Measurements from ENCODE around the gene KRT1. TPM values are rescaled to one million over a fixed set of nuclear protein-coding genes. Genes with fewer than 3 reads are reported as not detected.

The KRT1 gene
- total and polyA plus RNA-seq, 3 donors from 2014 or later = 0.20 TPM; not detected in 2

GRCh38 chr12:52708010-52708409 is 27.8 kb upstream of the KRT1 start:
- no peak overlapping the region for H3K4me3 ChIP-seq
- TF ChIP-seq CTCF (IDR thresholded peaks at IDR 0.05) (no peak), POLR2A (IDR thresholded peaks at IDR 0.05) (no peak)
- intact Hi-C loops (cut with DNase I; ENCODE audit: low total_unique reads) = no loop called here

GRCh38 chr12:52704464-52704863 is 24.3 kb upstream of the KRT1 start:
- H3K9me3 ChIP-seq = no peaks in the 10 kb centered on the region
- H3K36me3 ChIP-seq (ENCODE audit: low read depth, missing control alignments) = no peaks in the 10 kb centered on the region
- no peak overlapping the region for H3K27ac ChIP-seq
- H3K4me1 ChIP-seq = no peaks in the 10 kb centered on the region
- H3K4me3 ChIP-seq = no peak overlapping the region
- WGBS, 2 donors = 45 to 46% methylated on average over 7 of the region's 7 CpGs
- intact Hi-C loops (cut with DNase I; ENCODE audit: low total_unique reads) = no loop called here
- H3K27me3 ChIP-seq = no peaks in the 10 kb centered on the region
- no peak for TF ChIP-seq POLR2A (IDR thresholded peaks at IDR 0.05)
- no peak for TF ChIP-seq CTCF (IDR thresholded peaks at IDR 0.05)
- DNase-seq = peak; percentile 25

More at GRCh38 chr12:52708010-52708409, 27.8 kb upstream of the KRT1 start:
- Histone ChIP-seq H3K4me1 (no peaks in the 10 kb centered on the region), H3K27ac (no peak overlapping the region), H3K9me3 (no peaks in the 10 kb centered on the region), H3K27me3 (no peaks in the 10 kb centered on the region), H3K36me3 (ENCODE audit: low read depth, missing control alignments) (no peaks in the 10 kb centered on the region)
- 75 to 77% methylated on average over 4 of the region's 4 CpGs for WGBS, 2 donors
- no peak for DNase-seq

GRCh38 chr12:52703878-52704277 is 23.7 kb upstream of the KRT1 start:
- Histone ChIP-seq H3K9me3 (no peaks in the 10 kb centered on the region), H3K4me3 (no peak overlapping the region), H3K27ac (no peak overlapping the region), H3K4me1 (no peaks in the 10 kb centered on the region), H3K36me3 (ENCODE audit: low read depth, missing control alignments) (no peaks in the 10 kb centered on the region), H3K27me3 (no peaks in the 10 kb centered on the region)
- intact Hi-C loops (cut with DNase I; ENCODE audit: low total_unique reads) = no loop called here
- DNase-seq = no peak
- WGBS, 2 donors = 43 to 48% methylated on average over 1 of the region's 1 CpG
- TF ChIP-seq POLR2A (IDR thresholded peaks at IDR 0.05) = no peak
- TF ChIP-seq CTCF (IDR thresholded peaks at IDR 0.05) = no peak

- Histone ChIP-seq H3K9me3 (no peaks in the 10 kb centered on the region), H3K4me3 (no peak within 1 kb of the TSS), H3K27me3 (no peaks in the 10 kb centered on the region), H3K27ac (no peak within 1 kb of the TSS), H3K36me3 (ENCODE audit: low read depth, missing control alignments) (no peaks in the 10 kb centered on the region), H3K4me1 (no peaks in the 10 kb centered on the region)
- intact Hi-C loops (cut with DNase I; ENCODE audit: low total_unique reads) = no loop called here
- DNase-seq = no peak
- no peak for TF ChIP-seq CTCF (IDR thresholded peaks at IDR 0.05)
- whole genome bisulfite sequencing, 2 donors = 84 to 93% methylated on average over 2 of the region's 2 CpGs
These were observed 23.2 kb upstream of the KRT1 start, which contains the start of gene KRT77 for GRCh38 chr12:52703424-52703823. Gene KRT77 (minus strand): TSS chr12:52703524. CDS start chr12:52703434, 90 bp downstream.

GRCh38 chr12:52702338-52702737 is 22.1 kb upstream of the KRT1 start:
- 73 to 91% methylated on average over 2 of the region's 2 CpGs for WGBS, 2 donors
- no peaks in the 10 kb centered on the region for H3K36me3 ChIP-seq (ENCODE audit: low read depth, missing control alignments)
- intact Hi-C loops (cut with DNase I; ENCODE audit: low total_unique reads) = no loop called here
- TF ChIP-seq POLR2A (IDR thresholded peaks at IDR 0.05) (no peak), CTCF (IDR thresholded peaks at IDR 0.05) (no peak)
- H3K4me3 ChIP-seq = no peak overlapping the region
- DNase-seq = no peak
- H3K27ac ChIP-seq = no peak overlapping the region
- H3K4me1 ChIP-seq = no peaks in the 10 kb centered on the region
- H3K9me3 ChIP-seq = no peaks in the 10 kb centered on the region
- H3K27me3 ChIP-seq = no peaks in the 10 kb centered on the region
